Esophagus muscularis mucosa (tissue), 4 donors: Measurements from ENCODE around the gene ADAMTS17. TPM values are rescaled to one million over a fixed set of nuclear protein-coding genes. Genes with fewer than 3 reads are reported as not detected.

Source experiments
- DNase-seq: peaks from one replicate; pipeline ENCODE4 v3.0.0-alpha.2; 2017; ENCODE audit errors: extremely low spot score
- H3K27ac ChIP-seq, 4 donors: fragments of 200-600 bp; sonication (generic); replicated peaks in 1 of 4; 1 replicate in 3 of 4; 2 replicates in 1 of 4; pipeline ENCODE4 v1.5.1; 2016 to 2019; ENCODE audit warnings: mild to moderate bottlenecking in 1 of 4
- H3K27me3 ChIP-seq, 4 donors: fragments of 200-600 bp; sonication (generic); one replicate each; pipeline versions ENCODE4 v1.5.1 to v1.6.0; 2016 to 2019
- H3K36me3 ChIP-seq, 4 donors: fragments of 200-600 bp; sonication (generic); one replicate each; pipeline ENCODE4 v1.5.1; 2016 to 2019
- H3K4me1 ChIP-seq, 4 donors: fragments of 200-600 bp; sonication (generic); one replicate each; pipeline ENCODE4 v1.5.1; 2016 to 2019
- H3K4me3 ChIP-seq, 4 donors: fragments of 200-600 bp; sonication (generic); 1 replicate in 2 of 4; 2 replicates in 2 of 4; pipeline ENCODE4 v1.5.1; 2016 to 2019; ENCODE audit warnings: mild to moderate bottlenecking in 4 of 4, moderate library complexity in 1 of 4
- H3K9me3 ChIP-seq, 4 donors: fragments of 200-600 bp; sonication (generic); 1 replicate in 3 of 4; 2 replicates in 1 of 4; pipeline ENCODE4 v1.5.1; 2016 to 2019
- CTCF ChIP-seq, 3 experiments: fragments of 200-600 bp in 2 of 3; fragments of 450-650 bp in 1 of 3; sonication (generic) in 2 of 3; IDR thresholded peaks; one replicate each; pipeline ENCODE4 v1.5.1; 2017 to 2019; ENCODE audit warnings: antibody characterized with exemption in 3 of 3, mild to moderate bottlenecking in 2 of 3, moderate library complexity in 1 of 3
- EP300 ChIP-seq: sonication (generic); formaldehyde crosslinking; IDR thresholded peaks from one replicate; pipeline ENCODE4 v1.6.1; 2017; ENCODE audit warnings: antibody characterized with exemption
- POLR2A ChIP-seq: fragments of 450-650 bp; IDR thresholded peaks from one replicate; pipeline ENCODE4 v1.6.1; 2017; ENCODE audit warnings: antibody characterized with exemption, moderate library complexity, mild to moderate bottlenecking, low read depth
- POLR2AphosphoS5 ChIP-seq, 2 donors: sonication (generic); formaldehyde crosslinking; IDR thresholded peaks; one replicate each; pipeline ENCODE4 v1.6.1; 2017; ENCODE audit warnings: antibody characterized with exemption in 2 of 2
- WGBS: methylation state at CpG from one replicate; pipeline ENCODE4 v1.1.5; 2018; 5-methylcytosine and 5-hydroxymethylcytosine counted together
- intact Hi-C: fragments of 100-400 bp; cut with DNase I; formaldehyde crosslinking; loops from one replicate; pipeline ENCODE4 v1.15.1; 2023
- total RNA-seq, 4 donors: library from RNA; depleted of rRNA; stranded (reverse); fragments of >200 nt; gene quantifications; one replicate each; pipeline versions ENCODE4 v1.1.0 to v1.2.1, GENCODE V29; 2016

Gene ADAMTS17
- total RNA-seq, 4 donors from 2014 or later, result 5.3 to 12.0 (median 6.6) TPM

- no peaks in the 10 kb centered on the region for H3K4me1 ChIP-seq
- no peaks in the 10 kb centered on the region for H3K27me3 ChIP-seq
- no peak overlapping the region for H3K27ac ChIP-seq
- no peak for DNase-seq
- 87% methylated on average over 8 of the region's 11 CpGs for WGBS
- no peak overlapping the region for H3K4me3 ChIP-seq
- H3K9me3 ChIP-seq, result no peaks in the 10 kb centered on the region
- H3K36me3 ChIP-seq, result peaks cover 0 to 1% (median 0%) of the 10 kb centered on the region in 4 donors
- TF ChIP-seq EP300 (no peak), CTCF (IDR thresholded peaks at IDR 0.05) (no peak), POLR2AphosphoS5 (IDR thresholded peaks at IDR 0.05) (no peak), POLR2A (no peak)
- intact Hi-C loops, result no loop called here
Observed at GRCh38 chr15:99967841-99968371, 373.9 kb downstream of the ADAMTS17 start.

DNA sequence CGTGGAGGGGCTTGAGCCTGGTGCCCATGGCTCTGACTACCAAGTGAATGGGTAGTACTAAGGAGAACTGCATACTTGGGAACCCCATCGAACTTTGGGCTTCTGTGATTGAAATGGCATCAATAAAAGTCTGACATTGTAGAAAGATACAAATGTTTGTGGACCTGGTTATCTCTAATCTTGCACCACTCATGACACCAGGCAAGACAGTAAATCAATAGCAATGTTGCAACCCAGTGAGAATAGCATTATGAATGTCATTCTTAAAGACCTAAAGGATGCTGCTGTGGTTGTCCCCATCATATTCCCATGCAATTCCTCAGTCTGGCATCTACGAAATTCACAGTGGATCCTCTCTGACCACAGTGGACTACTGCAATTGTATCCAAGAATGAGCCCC is 375.0 kb downstream of the ADAMTS17 start:
- no peaks in the 10 kb centered on the region for H3K27me3 ChIP-seq
- no peak overlapping the region for H3K4me3 ChIP-seq
- H3K36me3 ChIP-seq, result no peaks in the 10 kb centered on the region
- WGBS, result 96% methylated on average over 3 of the region's 3 CpGs
- intact Hi-C loops, result no loop called here
- TF ChIP-seq CTCF (IDR thresholded peaks at IDR 0.05) (no peak), POLR2A (no peak), POLR2AphosphoS5 (IDR thresholded peaks at IDR 0.05) (no peak), EP300 (no peak)
- no peaks in the 10 kb centered on the region for H3K9me3 ChIP-seq
- DNase-seq, result no peak
- no peak overlapping the region for H3K27ac ChIP-seq
- no peaks in the 10 kb centered on the region for H3K4me1 ChIP-seq

- Histone ChIP-seq H3K4me1 (no peaks in the 10 kb centered on the region), H3K27me3 (no peaks in the 10 kb centered on the region), H3K9me3 (no peaks in the 10 kb centered on the region), H3K4me3 (no peak overlapping the region), H3K36me3 (no peaks in the 10 kb centered on the region), H3K27ac (no peak overlapping the region)
- TF ChIP-seq EP300, result no peak
- TF ChIP-seq POLR2A, result no peak
- TF ChIP-seq CTCF (IDR thresholded peaks at IDR 0.05), result no peak
- TF ChIP-seq POLR2AphosphoS5 (IDR thresholded peaks at IDR 0.05), result no peak
- 91% methylated on average over 7 of the region's 7 CpGs for WGBS
- DNase-seq, result no peak
- intact Hi-C loops, result no loop called here
Observed at GRCh38 chr15:99965376-99965775, 376.4 kb downstream of the ADAMTS17 start.

DNA sequence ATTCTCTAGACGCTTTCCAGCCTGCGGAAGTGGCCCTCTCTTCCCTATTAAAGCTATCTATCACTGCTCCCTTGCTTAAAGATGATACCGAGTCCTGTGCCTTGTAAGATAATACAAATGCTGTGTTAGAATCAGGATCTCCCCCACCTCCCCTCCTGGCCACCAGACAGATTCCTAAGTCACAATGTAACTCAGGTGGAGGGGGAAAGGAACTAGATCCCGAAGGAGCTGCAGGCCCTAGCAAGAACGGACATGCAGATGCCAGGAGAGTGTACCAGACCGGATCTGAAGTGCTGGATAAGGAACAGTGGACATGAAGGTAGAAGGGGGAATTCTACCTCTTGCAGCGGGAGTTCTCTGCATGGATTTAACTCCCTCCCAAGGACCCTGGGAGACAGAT is 377.8 kb downstream of the ADAMTS17 start:
- H3K27me3 ChIP-seq, result no peaks in the 10 kb centered on the region
- H3K9me3 ChIP-seq, result no peaks in the 10 kb centered on the region
- 94% methylated on average over 7 of the region's 7 CpGs for WGBS
- no peak overlapping the region for H3K27ac ChIP-seq
- TF ChIP-seq CTCF (IDR thresholded peaks at IDR 0.05) (no peak), POLR2A (no peak), EP300 (no peak), POLR2AphosphoS5 (IDR thresholded peaks at IDR 0.05) (no peak)
- no peak overlapping the region for H3K4me3 ChIP-seq
- peak; percentile 37 for DNase-seq
- H3K4me1 ChIP-seq, result no peaks in the 10 kb centered on the region
- no peaks in the 10 kb centered on the region for H3K36me3 ChIP-seq
- intact Hi-C loops, result no loop called here
